CD4-positive, alpha-beta T cell treated with Interleukin-15 for 4 hours (primary cell): ENCODE results near the gene HSD17B1.
"Not testable (repeated sequence)": the region's sequence is repeated elsewhere in the genome, so short reads cannot be mapped to it uniquely, and the experiment has no call there.

Source experiments
- DNase-seq: peaks from one replicate; pipeline ENCODE4 v3.0.0-alpha.2; 2020; ENCODE audit warnings: low spot score

Gene HSD17B1, protein sequence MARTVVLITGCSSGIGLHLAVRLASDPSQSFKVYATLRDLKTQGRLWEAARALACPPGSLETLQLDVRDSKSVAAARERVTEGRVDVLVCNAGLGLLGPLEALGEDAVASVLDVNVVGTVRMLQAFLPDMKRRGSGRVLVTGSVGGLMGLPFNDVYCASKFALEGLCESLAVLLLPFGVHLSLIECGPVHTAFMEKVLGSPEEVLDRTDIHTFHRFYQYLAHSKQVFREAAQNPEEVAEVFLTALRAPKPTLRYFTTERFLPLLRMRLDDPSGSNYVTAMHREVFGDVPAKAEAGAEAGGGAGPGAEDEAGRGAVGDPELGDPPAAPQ

DNA sequence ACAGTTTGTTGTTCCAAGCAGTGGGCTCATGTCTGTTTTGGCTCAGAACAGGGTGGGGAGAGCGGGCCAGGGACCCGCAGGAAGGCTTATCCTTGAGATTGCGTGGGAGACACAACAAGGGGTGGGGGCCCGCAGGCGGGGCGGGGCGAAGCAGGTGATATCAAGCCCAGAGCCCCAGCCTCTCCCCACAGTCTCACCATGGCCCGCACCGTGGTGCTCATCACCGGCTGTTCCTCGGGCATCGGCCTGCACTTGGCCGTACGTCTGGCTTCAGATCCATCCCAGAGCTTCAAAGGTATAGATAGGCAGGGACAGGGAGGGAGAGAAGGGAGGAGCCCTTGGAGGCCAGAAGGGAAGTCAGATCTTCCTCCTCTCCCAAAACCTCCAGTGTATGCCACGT is at the start of gene HSD17B1:
Gene HSD17B1, plus strand, starts transcription at position 188 of the 400 bp plus-strand sequence. Its CDS starts 11 bp downstream, at position 199.
- not testable (repeated sequence) for DNase-seq

GRCh38 chr17:42502926-42503325 is 49.8 kb upstream of the HSD17B1 start:
- no peak for DNase-seq

- DNase-seq: no peak
Observed at GRCh38 chr17:42507671-42508070, 45.1 kb upstream of the HSD17B1 start.

GRCh38 chr17:42508426-42509165 is 44.1 kb upstream of the HSD17B1 start:
- no peak for DNase-seq

DNA sequence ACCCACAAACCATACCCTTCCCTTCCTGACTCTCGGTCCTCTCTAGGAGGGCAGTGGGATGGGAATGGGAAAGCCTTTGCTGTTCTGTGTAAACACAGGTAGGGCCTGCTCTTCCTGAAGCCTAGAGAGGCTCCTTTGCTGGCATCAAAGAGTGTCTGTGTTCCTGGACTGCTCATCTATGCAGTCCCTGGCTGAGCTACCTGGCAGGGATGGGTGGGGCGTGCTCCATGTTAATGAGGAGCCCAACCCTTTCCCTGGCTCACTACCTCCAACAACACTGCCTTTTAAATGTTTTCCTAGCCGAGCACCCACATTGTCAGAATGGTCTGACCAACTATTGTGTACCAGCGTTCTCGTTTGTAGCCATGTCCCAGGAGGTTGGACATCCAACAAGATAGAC is 43.3 kb upstream of the HSD17B1 start:
- no peak for DNase-seq

GRCh38 chr17:42509841-42510240 is 42.9 kb upstream of the HSD17B1 start:
- no peak for DNase-seq

DNA sequence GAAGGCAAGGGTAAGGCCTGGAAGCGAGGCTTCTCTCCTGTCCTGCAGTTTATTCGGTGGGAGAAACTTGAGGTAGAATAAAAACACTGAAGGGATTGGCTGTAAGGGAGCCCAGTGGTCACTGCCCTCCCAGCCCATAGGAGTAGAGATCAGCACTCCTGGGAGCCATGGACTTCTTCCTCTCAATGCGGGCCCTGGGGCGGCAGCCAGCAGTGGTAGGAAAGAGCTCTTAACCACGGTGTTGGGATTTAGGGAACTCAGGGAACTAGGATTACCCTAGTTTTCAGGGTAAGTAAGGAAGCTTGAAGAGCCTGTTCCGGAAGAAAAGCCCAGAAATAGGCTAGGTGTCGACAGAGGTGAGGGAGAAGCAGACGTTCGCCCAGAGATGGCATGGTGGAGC is 40.5 kb upstream of the HSD17B1 start:
- no peak for DNase-seq

DNA sequence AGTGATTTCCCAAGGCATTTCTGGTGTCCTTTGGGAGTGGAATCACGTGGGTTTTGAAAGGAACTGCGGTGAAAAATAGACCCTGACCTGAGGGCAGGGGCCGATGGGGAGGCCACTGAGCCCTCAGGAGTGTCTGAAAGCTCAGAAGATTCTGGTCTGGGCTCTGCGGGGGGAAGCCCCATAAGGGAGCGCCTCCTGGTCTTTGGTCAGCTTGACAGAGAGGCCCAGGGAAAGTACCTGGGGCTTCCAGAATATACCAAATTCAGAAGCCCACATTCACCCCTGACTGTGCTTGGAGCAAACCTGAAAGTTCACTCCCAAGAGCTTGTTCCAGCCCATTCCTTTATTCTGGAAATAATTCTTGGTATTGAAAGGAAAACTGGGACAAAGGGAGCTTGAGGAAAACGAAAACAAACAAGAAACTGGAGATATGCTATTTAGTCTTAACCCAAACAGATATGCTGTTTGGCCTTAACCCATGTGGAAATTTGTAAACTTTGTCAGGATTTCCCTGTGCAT is 39.9 kb upstream of the HSD17B1 start:
- no peak for DNase-seq

DNA sequence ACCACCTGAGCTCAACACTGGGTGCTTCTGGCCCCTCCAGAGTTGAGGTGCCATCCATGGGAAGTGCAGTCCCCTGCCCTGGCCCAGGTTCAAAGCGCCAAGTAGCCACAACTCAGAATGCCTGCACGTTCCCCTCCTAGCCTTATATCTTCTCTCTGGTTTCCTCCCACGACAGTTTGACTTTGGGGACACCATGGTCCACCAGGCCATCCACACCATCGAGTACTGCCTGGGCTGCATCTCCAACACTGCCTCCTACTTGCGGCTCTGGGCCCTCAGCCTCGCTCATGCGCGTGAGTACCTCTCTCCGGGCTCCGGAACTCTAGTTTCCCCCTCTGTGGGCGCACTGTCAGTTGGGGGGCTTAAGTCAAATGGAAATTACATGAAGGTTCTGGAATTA is 39.0 kb upstream of the HSD17B1 start:
- DNase-seq: no peak

DNA sequence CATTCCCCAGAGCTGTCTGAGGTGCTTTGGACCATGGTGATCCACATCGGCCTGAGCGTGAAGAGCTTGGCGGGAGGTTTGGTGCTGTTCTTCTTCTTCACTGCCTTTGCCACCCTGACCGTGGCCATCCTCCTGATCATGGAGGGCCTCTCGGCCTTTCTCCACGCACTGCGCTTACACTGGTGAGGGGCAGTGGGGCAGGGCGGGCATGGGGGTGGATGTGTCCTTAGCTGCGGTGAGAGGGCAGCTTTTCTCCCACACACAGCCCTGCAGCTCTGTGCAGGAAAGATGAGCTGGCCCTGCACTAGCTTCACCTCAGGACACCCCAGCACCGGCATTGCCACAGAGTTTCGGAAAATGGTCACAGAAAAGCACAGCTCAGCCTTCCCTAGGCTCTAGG is 38.4 kb upstream of the HSD17B1 start:
- no peak for DNase-seq

DNA sequence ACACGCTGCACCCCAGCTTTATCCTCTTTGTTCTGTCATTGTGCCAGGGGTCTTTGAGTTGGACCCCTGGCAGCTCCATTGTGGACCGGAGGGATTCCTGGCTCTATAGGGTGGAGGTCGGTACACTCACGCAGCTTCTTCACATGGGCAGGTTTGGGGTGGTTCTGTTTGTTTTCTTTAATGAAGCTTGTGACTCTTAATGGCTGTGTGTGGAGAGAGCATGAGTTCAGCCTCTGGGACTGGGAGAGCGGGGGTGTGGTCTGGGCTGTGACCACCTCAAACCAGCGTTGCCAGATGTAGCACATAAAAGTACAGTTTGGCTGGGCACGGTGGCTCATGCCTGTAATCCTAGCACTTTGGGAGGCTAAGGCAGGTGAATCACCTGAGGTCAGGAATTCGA is 37.9 kb upstream of the HSD17B1 start:
- no peak for DNase-seq

DNA sequence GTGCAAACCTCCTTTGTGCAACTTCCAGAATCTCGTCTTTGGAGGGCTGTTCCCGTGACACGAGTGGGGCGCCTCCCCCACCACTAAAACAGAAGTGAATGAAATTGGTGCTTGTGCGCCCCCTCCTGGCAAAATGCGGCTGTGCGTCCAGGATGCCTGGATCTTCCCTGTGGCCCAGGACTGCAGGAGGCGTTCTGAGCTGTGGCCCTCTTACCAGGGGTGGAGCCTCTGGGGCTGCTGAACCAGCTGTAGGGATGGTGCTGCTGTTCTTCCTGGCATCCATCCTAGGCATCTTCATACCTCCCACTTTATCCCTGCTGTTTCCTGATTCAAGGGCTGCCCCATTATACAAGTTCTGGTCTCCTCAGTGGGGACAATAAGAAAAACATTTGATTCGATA is 35.2 kb upstream of the HSD17B1 start:
- peak; percentile 79 for DNase-seq

DNA sequence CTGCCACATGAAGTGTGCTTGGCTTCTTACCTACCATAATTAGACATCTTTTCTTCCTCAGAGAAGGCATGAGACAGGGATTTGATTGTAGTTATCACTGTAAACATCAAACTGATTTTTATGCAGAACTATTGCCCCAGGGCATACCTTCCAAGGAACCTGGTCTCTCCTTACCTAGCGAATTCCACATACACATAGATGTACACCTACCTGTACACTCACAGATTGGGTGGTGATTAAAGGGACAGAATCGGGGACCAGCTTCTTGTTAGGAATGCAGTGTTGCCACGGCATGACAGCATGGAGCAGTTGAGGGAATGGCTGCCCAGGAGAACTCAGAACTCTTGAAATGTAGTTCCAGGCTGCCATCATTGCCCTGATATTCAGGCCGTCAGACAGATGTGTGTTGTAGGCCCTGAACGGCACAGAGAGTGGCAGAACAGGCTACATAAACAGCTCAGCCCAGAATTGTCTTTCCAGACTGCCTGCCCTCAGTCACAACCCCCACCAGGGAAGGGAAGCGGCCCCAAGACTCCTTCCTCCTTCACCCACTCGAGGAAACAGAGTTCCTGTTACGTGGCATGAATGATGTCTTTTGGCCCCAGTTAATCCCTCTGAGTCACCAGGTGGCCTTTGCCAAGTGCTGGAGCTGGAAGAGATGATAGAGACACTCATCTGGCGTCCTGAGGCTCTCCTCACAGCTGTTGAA is 34.5 kb upstream of the HSD17B1 start:
- DNase-seq: no peak

- no peak for DNase-seq
Observed at GRCh38 chr17:42518755-42519545, 33.8 kb upstream of the HSD17B1 start.

DNA sequence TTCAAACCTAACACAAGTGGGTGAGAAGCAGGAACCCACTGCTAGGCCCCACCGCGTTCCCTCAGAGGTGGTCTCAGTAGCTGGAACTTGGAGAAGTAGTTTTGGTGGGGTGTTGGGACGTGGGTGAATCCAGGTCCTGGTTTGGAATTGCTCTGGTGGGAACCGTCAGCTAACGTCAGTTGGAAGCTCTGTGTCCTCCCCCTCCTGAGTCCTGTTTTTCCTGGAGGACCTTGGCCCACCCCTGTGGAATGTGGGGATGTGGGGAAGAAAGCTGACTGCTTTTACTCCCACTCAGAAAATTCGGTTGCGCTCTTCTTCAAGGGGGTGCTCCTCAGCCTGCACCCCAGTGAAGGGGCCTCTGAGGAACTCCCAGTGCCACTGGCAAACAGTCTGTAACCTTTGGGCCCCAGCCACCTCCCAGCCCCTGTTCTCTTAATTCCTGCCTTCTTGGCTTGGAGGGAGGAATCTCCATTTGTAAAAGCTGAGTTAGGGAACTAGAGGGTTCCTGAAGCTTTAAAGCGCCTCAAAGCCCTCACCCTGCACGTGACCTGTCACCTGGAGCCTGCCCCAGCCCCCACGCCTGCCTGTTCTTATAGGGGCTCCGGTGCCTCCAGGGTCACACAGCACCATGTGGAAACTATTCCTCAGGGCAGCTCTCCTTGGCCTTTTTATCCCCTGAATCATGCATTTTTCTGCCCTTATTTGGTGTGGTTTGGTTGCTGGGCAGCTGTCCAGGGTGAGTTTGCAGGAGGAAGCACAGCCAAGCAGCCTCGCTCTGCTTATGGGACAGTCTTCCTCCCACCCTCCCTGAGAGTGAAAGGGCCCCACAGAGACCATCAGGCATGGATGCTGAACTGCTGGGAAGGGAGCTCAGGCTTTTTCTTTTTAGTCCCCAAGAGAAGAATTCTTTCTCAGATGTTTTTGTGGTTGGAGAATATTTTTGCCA is 32.9 kb upstream of the HSD17B1 start:
- DNase-seq: no peak

DNA sequence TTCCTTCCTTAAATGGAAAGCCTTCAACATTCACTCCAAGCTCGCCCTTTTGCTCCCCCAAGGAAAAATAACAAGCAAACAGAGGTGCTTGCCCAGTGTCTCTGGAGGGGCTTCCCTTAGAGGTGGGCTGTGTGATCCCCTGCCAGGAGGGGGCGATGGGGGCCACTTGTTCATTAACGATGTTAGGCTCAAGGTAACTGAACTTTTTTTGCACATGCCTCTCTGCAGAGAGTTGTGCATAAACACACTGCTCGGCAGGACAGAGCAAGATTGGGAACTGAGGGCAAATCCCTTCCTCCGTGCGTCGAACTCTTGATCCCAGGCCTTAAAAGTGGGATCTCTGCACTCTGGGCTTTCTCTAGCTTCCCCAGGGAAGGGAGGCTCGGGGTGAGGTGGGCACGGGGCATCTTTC is 32.2 kb upstream of the HSD17B1 start:
- DNase-seq: no peak

GRCh38 chr17:42521036-42521435 is 31.7 kb upstream of the HSD17B1 start:
- DNase-seq: no peak

GRCh38 chr17:42521666-42522262 is 31.0 kb upstream of the HSD17B1 start:
- DNase-seq: no peak

GRCh38 chr17:42522263-42522790 is 30.4 kb upstream of the HSD17B1 start:
- no peak for DNase-seq

- DNase-seq: no peak
Observed at GRCh38 chr17:42522798-42523278, 29.9 kb upstream of the HSD17B1 start.
